Activated CD8-positive, alpha-beta memory T cell treated with anti-CD3 and anti-CD28 coated beads, Interleukin-2, amount 50 U/mL, for 4 hours (primary cell): ENCODE measurements around the gene NRG2.

Experiments
- DNase-seq: peaks from one replicate; pipeline ENCODE4 v3.0.0-alpha.2; 2020

Gene NRG2

GRCh38 chr5:140040358-140040757 lies 2.7 kb downstream of the NRG2 start:
- DNase-seq = no peak

DNA sequence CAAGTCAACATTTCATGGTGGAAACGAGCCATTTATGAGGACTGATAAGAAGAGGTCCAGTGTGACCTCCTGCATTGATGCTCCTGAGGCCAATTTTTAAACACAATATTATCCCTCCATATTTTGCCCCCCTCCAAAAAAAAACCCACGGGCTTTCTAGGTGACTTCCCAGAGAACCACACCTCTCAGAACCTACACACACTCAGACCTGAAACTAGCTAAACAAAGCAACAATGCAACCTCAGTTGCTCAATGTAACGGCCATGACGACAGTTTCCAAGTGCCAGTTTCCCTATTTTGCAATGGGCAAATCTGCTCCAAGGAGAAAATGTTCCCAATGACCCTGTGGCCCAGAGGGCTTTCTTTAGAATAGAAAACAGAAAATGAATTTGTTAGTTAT lies 3.5 kb downstream of the NRG2 start:
- DNase-seq = no peak

GRCh38 chr5:140038373-140038957 lies 4.6 kb downstream of the NRG2 start:
- no peak for DNase-seq

DNA sequence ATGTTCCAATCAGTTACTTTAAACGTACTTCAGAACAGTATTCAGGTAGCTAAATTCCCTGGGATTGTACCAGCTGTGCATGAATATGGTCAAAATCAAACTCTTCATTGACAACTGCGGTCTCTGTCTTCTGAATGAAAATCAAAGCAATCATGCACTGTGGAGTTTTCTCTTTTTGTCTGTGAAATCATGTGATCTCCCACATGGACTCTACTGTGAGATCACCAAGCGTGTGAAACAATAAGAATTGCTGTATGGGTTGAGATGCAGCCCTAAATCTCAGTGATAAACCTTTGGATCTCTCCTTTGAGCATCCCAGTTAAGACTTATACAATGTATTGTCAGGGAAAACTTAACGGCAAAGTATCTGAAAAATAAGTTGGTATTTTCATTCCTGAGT lies 6.1 kb downstream of the NRG2 start:
- no peak for DNase-seq

- DNase-seq = no peak
Measured at GRCh38 chr5:140035881-140036280, 7.2 kb downstream of the NRG2 start.

- no peak for DNase-seq
Measured at GRCh38 chr5:140033037-140033760, 9.9 kb downstream of the NRG2 start.

DNA sequence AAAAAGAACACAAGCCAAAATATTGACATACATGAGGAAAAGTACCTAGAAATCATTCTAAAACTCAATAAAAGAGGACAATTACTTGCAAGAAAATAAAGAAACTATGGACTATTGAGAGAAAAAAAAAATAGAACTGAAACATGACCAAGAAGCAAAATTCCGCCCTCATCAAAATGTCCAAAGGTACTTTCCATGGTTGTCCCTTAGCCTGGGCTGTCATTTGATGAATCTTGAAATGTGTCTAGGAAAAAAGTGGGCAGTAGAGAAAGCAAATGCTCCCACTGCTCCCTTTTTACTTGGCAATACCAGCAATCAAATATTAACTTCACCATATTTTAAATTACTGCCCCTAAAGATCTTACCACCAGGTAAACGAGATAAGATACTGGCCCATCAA lies 10.8 kb downstream of the NRG2 start:
- DNase-seq = no peak

DNA sequence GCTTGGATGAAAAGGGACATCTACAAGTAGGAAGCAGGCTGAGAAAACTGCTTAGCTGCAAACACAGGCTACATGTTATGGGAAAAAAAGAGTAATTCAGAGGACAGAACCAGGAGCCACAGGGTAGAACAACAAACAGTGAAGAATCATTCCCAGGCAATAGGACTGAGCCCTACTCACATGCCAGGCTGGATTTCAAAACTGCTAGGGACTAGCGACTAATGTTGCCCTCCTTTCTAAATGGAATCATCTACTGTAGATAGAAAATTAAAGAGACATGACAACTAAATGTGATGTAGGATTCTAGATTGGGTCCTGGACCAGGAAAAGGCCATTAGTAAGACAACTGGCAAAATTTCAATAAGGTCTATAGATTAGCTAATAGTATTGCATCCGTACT lies 15.3 kb downstream of the NRG2 start:
- no peak for DNase-seq

DNA sequence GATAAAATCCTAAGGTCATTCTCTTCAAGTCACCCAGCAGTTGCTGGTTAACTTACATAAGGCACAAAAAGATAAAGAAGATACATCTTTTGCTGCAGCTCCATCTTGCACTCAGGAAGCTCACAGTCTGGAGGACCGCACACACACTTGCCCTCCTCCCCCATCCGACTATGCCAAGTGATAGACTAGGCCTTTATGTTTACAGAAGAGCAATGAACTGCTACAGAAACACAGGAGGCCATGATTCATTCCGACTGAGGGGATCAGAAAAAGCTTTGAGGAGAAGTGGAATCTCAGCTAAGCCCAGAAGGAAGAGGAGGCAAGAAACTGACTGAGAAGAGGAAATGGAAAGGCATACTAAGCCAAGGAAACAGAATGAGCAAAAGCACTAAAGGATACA lies 17.4 kb downstream of the NRG2 start:
- DNase-seq = no peak

DNA sequence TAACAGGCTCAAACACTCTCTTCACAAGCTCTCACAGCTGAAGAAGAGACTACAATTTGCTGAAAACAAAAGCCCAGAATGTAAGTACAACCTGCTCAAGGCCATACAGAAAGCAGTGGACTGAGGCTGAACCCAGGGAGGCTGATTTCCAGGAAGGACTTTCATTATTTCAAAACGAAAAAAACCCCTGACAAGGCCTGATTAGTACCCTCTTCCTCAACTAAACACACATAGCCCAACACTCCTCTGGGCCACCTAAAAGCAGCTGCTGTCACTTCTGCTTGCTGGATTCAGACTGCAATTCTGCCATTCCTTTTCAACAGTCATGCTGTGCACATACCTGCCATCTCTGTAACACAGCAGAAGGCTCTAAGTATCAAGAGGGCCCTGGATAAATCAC lies 18.2 kb downstream of the NRG2 start:
- DNase-seq = no peak

DNA sequence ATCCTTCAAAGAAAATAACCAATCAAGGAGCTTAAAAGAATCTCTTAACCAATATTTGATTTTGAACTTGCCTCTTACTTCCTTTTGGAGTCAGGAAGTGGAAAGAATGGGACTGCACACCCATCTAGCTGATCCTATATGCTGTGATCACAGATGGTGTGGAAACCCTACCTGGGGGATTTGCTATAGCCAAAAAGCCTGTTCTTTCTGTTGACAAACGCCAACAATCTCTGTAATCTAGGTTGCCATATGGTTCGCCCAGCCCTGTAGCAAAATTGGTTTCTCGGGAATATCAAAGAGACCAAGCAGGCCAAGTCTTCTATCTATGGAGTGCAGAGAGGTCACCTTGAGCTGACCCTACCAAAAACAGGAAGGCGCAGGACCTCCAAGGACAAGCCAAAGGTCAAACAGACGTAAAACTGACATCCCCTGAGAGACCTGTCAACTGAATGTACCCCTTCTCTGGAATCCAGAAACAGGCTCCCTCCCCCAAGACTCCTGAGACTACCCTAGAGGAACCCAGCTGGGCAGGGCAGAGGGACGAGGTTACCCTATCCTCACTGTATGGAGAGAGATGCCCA lies 19.4 kb downstream of the NRG2 start:
- no peak for DNase-seq

- no peak for DNase-seq
Measured at GRCh38 chr5:140020601-140021177, 22.4 kb downstream of the NRG2 start.

- no peak for DNase-seq
Measured at GRCh38 chr5:140018920-140019644, 24.0 kb downstream of the NRG2 start.

GRCh38 chr5:140018517-140018916 lies 24.6 kb downstream of the NRG2 start:
- no peak for DNase-seq

- DNase-seq = no peak
Measured at GRCh38 chr5:140018096-140018481, 25.0 kb downstream of the NRG2 start.

DNA sequence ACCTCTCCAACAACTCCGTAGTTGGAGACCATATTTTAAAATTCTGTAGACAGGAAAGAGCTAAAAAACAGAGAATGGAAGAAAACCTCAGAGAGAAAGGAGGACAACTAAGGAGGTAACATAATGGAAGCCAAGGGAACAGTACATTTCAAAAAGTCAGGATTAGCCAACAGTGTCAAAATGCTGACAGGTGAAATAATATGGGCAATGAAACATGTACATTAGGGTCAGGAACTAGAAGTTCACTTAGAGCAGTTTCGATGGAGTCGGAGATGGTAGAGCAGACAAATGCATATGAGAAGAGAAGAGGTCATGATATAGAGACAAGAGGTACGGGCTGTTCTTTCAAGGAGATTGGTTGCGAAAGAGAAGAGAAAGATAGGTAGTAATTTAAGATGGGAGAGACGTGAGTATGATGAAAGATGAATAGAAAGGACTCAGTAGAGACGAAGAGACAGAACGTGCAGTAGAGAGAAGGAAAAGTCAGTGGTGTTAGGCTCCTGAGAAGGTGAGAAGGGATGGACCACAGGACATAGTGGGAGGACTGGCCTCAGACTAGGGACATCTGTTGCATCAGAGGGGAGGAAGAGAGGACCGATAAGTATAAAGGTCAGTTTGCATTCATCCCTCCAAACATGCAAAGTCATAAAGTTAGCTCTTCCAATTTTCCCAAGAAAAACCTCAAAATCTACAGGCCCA lies 25.6 kb downstream of the NRG2 start:
- no peak for DNase-seq

DNA sequence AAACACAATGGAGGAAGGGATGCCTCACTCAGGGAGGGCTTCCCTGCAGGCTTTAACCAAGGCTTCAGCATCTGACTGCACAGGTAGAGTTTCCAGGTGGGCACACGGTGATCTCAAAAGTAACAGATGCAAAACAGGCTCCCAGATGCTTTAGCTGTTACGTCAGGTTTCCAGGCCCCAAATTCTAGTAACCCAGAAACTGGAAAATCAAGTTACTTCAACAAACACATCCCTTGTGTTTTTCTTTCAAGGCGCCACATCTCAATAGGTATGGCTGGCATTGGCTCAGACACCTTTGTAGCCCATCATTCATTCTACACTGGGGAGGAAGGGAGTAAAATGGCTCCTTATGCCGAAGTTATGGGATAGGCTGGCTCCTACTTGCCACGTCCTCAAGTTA lies 27.4 kb downstream of the NRG2 start:
- no peak for DNase-seq

GRCh38 chr5:140014751-140015150 lies 28.3 kb downstream of the NRG2 start:
- no peak for DNase-seq

DNA sequence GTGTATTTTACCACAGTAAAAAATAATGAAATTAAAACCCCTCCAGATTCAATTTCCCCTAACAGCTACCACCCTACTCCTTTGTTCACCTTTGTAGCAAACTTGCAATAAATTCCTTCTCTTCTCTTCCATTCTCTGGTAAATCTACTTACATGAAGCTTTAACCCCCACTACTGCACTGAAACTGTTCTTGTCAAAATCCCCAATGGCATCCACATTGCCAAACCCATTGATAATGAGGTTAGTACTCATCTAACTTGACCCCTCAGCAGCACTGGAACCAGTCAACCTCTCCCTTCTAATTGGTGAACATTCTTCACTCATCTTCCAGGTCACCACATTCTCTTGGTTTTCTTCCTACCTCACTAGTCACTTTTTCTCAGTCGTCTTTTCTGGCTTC lies 29.6 kb downstream of the NRG2 start:
- DNase-seq = no peak

GRCh38 chr5:140012443-140012842 lies 30.7 kb downstream of the NRG2 start:
- DNase-seq = no peak

GRCh38 chr5:140011297-140011802 lies 31.7 kb downstream of the NRG2 start:
- DNase-seq = no peak

DNA sequence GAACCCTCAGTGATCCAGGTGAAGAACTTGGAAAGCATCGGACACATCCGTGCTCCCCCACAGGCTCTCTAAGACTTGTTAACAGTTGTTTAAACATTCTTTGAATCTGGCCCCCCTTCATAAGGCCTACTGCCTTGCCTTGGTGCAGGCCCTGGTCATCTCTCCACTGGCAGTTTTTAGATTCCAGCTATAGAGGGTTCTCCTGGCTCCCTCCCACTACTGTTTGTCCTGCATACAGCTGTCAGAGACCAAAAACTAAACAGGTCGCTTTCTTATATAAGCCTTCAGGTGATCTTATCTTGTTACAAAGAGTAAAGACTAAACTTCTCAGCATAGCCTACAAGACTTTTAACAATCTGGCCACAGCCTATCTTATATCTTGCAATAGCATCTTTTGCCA lies 32.3 kb downstream of the NRG2 start:
- DNase-seq = no peak

- DNase-seq = no peak
Measured at GRCh38 chr5:140007311-140007710, 35.8 kb downstream of the NRG2 start.
